Liver (tissue), 9 donors: ENCODE data around the gene RNU2-1. TPM values are rescaled to one million over a fixed set of nuclear protein-coding genes. Genes with fewer than 3 reads are reported as not detected.

Source experiments
- DNase-seq: peaks from one replicate; pipeline ENCODE4 v3.0.0-alpha.2; 2017; ENCODE audit warnings: low spot score
- H3K27ac ChIP-seq, 2 donors: one replicate each; pipeline ENCODE4 v1.7.0; 2013; ENCODE audit warnings: inconsistent platforms in 2 of 2, low read length in 2 of 2, control low read depth in 1 of 2, low read depth in 1 of 2, mild to moderate bottlenecking in 1 of 2
- H3K27me3 ChIP-seq, 4 donors: one replicate each; pipeline versions ENCODE4 v1.6.1 to v1.7.0; 2013; ENCODE audit warnings: low read length in 3 of 4, inconsistent platforms in 1 of 4, mild to moderate bottlenecking in 1 of 4, moderate library complexity in 1 of 4; ENCODE audit not compliant: control insufficient read depth in 4 of 4, insufficient read depth in 4 of 4
- H3K36me3 ChIP-seq, 4 donors: one replicate each; pipeline versions ENCODE4 v1.6.1 to v1.7.0; 2013; ENCODE audit warnings: low read length in 3 of 4, mild to moderate bottlenecking in 3 of 4, low read depth in 1 of 4, moderate library complexity in 1 of 4; ENCODE audit not compliant: control insufficient read depth in 4 of 4, insufficient read depth in 3 of 4
- H3K4me1 ChIP-seq, 4 donors: one replicate each; pipeline versions ENCODE4 v1.6.1 to v1.7.0; 2013; ENCODE audit warnings: low read length in 3 of 4, mild to moderate bottlenecking in 3 of 4, moderate library complexity in 1 of 4; ENCODE audit not compliant: control insufficient read depth in 4 of 4, insufficient read depth in 4 of 4
- H3K4me3 ChIP-seq, 3 donors: one replicate each; pipeline versions ENCODE4 v1.6.1 to v1.7.0; 2013; ENCODE audit warnings: low read length in 3 of 3, control low read depth in 1 of 3, low read depth in 1 of 3, mild to moderate bottlenecking in 1 of 3
- H3K9ac ChIP-seq, 2 donors: one replicate each; pipeline ENCODE4 v1.7.0; 2013; ENCODE audit warnings: low read length in 2 of 2, mild to moderate bottlenecking in 2 of 2, moderate library complexity in 2 of 2, control low read depth in 1 of 2, low read depth in 1 of 2
- H3K9me3 ChIP-seq, 4 donors: one replicate each; pipeline versions ENCODE4 v1.6.1 to v1.7.0; 2013; ENCODE audit warnings: low read length in 3 of 4; ENCODE audit not compliant: control insufficient read depth in 4 of 4
- ATF3 ChIP-seq: IDR thresholded peaks from 2 replicates; pipeline ENCODE4 v1.6.1; 2016; ENCODE audit warnings: antibody characterized with exemption
- EGR1 ChIP-seq, 2 donors: IDR thresholded peaks; 2 replicates each; pipeline ENCODE4 v1.6.1; 2016 to 2018; ENCODE audit warnings: antibody characterized with exemption in 2 of 2, low read depth in 2 of 2
- FOXA1 ChIP-seq: IDR thresholded peaks from 2 replicates; pipeline ENCODE4 v1.6.1; 2016; ENCODE audit warnings: antibody characterized with exemption
- FOXA2 ChIP-seq: IDR thresholded peaks from 2 replicates; pipeline ENCODE4 v1.6.1; 2016; ENCODE audit warnings: antibody characterized with exemption
- GABPA ChIP-seq, 2 donors: IDR thresholded peaks in 1 of 2; conservative IDR thresholded peaks in 1 of 2; 2 replicates each; pipeline ENCODE4 v1.6.1; 2016; ENCODE audit warnings: antibody characterized with exemption in 2 of 2, mild to moderate bottlenecking in 1 of 2, moderate library complexity in 1 of 2
- HNF4A ChIP-seq, 2 donors: conservative IDR thresholded peaks; 2 replicates each; pipeline ENCODE4 v1.6.1; 2016; ENCODE audit warnings: antibody characterized with exemption in 2 of 2, mild to moderate bottlenecking in 2 of 2
- HNF4G ChIP-seq: IDR thresholded peaks from 2 replicates; pipeline ENCODE4 v1.6.1; 2016; ENCODE audit warnings: antibody characterized with exemption
- JUND ChIP-seq, 2 donors: IDR thresholded peaks; 2 replicates each; pipeline ENCODE4 v1.6.1; 2016; ENCODE audit warnings: antibody characterized with exemption in 2 of 2
- NR2F2 ChIP-seq: IDR thresholded peaks from 2 replicates; pipeline ENCODE4 v1.6.1; 2016; ENCODE audit warnings: antibody characterized with exemption
- RAD21 ChIP-seq, 2 donors: IDR thresholded peaks; 2 replicates each; pipeline ENCODE4 v1.6.1; 2016; ENCODE audit warnings: antibody characterized with exemption in 2 of 2, mild to moderate bottlenecking in 2 of 2
- REST ChIP-seq: IDR thresholded peaks from 2 replicates; pipeline ENCODE4 v1.6.1; 2016; ENCODE audit warnings: antibody characterized with exemption, mild to moderate bottlenecking
- RXRA ChIP-seq, 2 donors: IDR thresholded peaks; 2 replicates each; pipeline ENCODE4 v1.6.1; 2017 to 2018; ENCODE audit warnings: antibody characterized with exemption in 2 of 2, mild to moderate bottlenecking in 1 of 2
- SP1 ChIP-seq: IDR thresholded peaks from 2 replicates; pipeline ENCODE4 v1.6.1; 2018; ENCODE audit warnings: antibody characterized with exemption, mild to moderate bottlenecking
- TAF1 ChIP-seq: conservative IDR thresholded peaks from 2 replicates; pipeline ENCODE4 v1.6.1; 2016; ENCODE audit warnings: antibody characterized with exemption, mild to moderate bottlenecking
- YY1 ChIP-seq: IDR thresholded peaks from 2 replicates; pipeline ENCODE4 v1.6.1; 2016; ENCODE audit warnings: antibody characterized with exemption, mild to moderate bottlenecking
- ZBTB33 ChIP-seq: IDR thresholded peaks from 2 replicates; pipeline ENCODE4 v1.6.1; 2016; ENCODE audit warnings: antibody characterized with exemption
- WGBS: extraction: QIAGEN DNeasy Blood & Tissue Kit; methylation state at CpG from one replicate; pipeline ENCODE4 v1.1.7; 2013; 5-methylcytosine and 5-hydroxymethylcytosine counted together
- polyA plus RNA-seq, 2 donors: library from polyadenylated mRNA; stranded (reverse) in 1 of 2; unstranded in 1 of 2; fragments of 200-250 nt in 1 of 2; fragments of >200 nt in 1 of 2; fragmentation: Nextera tagmentation in 1 of 2; extraction: Ambion mirVana in 1 of 2; gene quantifications; one replicate each; pipeline versions ENCODE4 v1.2.1 to v1.2.3, GENCODE V29; 2013 to 2015
- total RNA-seq, 2 donors: library from RNA; depleted of rRNA; stranded (reverse); fragments of >200 nt; gene quantifications; one replicate each; pipeline ENCODE4 v1.2.3, GENCODE V29; 2014
- TF ChIP-seq, protein P1 (sequence below): IDR thresholded peaks from 2 replicates; pipeline ENCODE4 v1.6.1; 2016; ENCODE audit warnings: antibody characterized with exemption
- TF ChIP-seq, protein P2 (sequence below): fragments of 150-350 bp; IDR thresholded peaks from 2 replicates; pipeline ENCODE4 v1.5.1; 2017; ENCODE audit warnings: improper control_type of control experiment, low read depth, low read length; ENCODE audit not compliant: missing input control
- donor health status: healthy.
- donor health status: healthy.
- donor health status: healthy.
- donor health status: healthy.
- donor health status: healthy.

Gene RNU2-1
- total and polyA plus RNA-seq, 4 donors: 3.4 TPM; not detected in 3

DNA sequence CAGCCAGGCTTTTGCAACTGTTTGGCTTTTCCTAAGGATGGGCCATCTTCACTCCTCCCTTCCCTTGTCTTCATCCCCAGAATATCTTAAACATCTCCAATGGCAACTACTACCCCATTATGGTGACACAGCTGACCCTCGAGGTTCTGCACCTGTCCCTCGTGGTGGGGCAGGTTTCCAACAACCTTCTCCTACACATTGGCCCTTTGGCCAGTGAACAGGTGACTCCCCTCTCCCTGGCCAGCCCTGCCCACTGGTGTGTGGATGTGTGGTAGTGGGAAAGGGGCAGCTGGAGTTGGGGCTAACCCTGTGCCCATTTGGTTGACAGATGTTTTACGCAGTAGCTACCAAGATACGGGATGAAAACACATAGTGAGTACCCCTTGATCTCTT lies 17.4 kb downstream of the RNU2-1 start:
- DNase-seq: no peak
- TF ChIP-seq TAF1 (no peak), FOXA2 (no peak), SP1 (no peak), HNF4A (conservative IDR thresholded peaks at IDR 0.05) (no peak)
- peaks cover 17 to 38% (median 30%) of the 10 kb centered on the region in 4 donors for H3K4me1 ChIP-seq
- no peak overlapping the region for H3K27ac ChIP-seq
- no peaks in the 10 kb centered on the region for H3K27me3 ChIP-seq
- 85% methylated on average over 4 of the region's 4 CpGs for WGBS
- no peaks in the 10 kb centered on the region for H3K9me3 ChIP-seq
- H3K9ac ChIP-seq: no peak overlapping the region
- peaks cover 0 to 14% (median 4%) of the 10 kb centered on the region in 4 donors for H3K36me3 ChIP-seq
- no peak overlapping the region for H3K4me3 ChIP-seq

- H3K9ac ChIP-seq: no peak overlapping the region
- H3K27ac ChIP-seq: no peak overlapping the region
- H3K4me3 ChIP-seq: no peak overlapping the region
- peaks cover 17 to 44% (median 35%) of the 10 kb centered on the region in 4 donors for H3K4me1 ChIP-seq
- peaks cover 0 to 16% (median 6%) of the 10 kb centered on the region in 4 donors for H3K36me3 ChIP-seq
- no peak for DNase-seq
- no peaks in the 10 kb centered on the region for H3K9me3 ChIP-seq
- TF ChIP-seq EGR1 (IDR thresholded peaks at IDR 0.05; ENCODE audit: low read depth in 2 of 2) (no peak), ATF3 (no peak), RAD21 (IDR thresholded peaks at IDR 0.05) (no peak), HNF4G (no peak), JUND (IDR thresholded peaks at IDR 0.05) (no peak), FOXA1 (no peak), FOXA2 (no peak), TAF1 (no peak), ZBTB33 (no peak), NR2F2 (no peak), HNF4A (conservative IDR thresholded peaks at IDR 0.05) (no peak), YY1 (no peak), RXRA (IDR thresholded peaks at IDR 0.05) (no peak), REST (no peak), SP1 (no peak), GABPA (IDR thresholded peaks at IDR 0.05 in 1 of 2, conservative IDR thresholded peaks at IDR 0.05 in 1 of 2) (no peak)
- TF ChIP-seq, protein P1, sequence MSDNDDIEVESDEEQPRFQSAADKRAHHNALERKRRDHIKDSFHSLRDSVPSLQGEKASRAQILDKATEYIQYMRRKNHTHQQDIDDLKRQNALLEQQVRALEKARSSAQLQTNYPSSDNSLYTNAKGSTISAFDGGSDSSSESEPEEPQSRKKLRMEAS: no peak
- TF ChIP-seq, protein P2, sequence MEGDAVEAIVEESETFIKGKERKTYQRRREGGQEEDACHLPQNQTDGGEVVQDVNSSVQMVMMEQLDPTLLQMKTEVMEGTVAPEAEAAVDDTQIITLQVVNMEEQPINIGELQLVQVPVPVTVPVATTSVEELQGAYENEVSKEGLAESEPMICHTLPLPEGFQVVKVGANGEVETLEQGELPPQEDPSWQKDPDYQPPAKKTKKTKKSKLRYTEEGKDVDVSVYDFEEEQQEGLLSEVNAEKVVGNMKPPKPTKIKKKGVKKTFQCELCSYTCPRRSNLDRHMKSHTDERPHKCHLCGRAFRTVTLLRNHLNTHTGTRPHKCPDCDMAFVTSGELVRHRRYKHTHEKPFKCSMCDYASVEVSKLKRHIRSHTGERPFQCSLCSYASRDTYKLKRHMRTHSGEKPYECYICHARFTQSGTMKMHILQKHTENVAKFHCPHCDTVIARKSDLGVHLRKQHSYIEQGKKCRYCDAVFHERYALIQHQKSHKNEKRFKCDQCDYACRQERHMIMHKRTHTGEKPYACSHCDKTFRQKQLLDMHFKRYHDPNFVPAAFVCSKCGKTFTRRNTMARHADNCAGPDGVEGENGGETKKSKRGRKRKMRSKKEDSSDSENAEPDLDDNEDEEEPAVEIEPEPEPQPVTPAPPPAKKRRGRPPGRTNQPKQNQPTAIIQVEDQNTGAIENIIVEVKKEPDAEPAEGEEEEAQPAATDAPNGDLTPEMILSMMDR: no peak
- WGBS: 97% methylated on average over 3 of the region's 3 CpGs
- H3K27me3 ChIP-seq: no peaks in the 10 kb centered on the region
These were observed 18.4 kb downstream of the RNU2-1 start for GRCh38 chr17:43215341-43215740.
